Mesendoderm (in vitro differentiated cells): ENCODE measurements around the gene ALPG.
"Not testable (repeated sequence)": the region's sequence is repeated elsewhere in the genome, so short reads cannot be mapped to it uniquely, and the experiment has no call there.

ENCODE experiments used
- DNase-seq: peaks from one replicate; pipeline ENCODE4 v3.0.0; 2013
- H2AK5ac ChIP-seq: 2 replicates; pipeline ENCODE4 v1.6.1; 2013; ENCODE audit warnings: low read length, inconsistent platforms
- H2BK120ac ChIP-seq: 2 replicates; pipeline ENCODE4 v1.6.1; 2013; ENCODE audit warnings: low read depth, mild to moderate bottlenecking, low read length, moderate library complexity, mixed read lengths
- H2BK15ac ChIP-seq: replicated peaks from 2 replicates; pipeline ENCODE4 v1.6.1; 2013; ENCODE audit warnings: low read depth, mild to moderate bottlenecking, moderate library complexity
- H2BK5ac ChIP-seq: 2 replicates; pipeline ENCODE4 v1.6.1; 2013; ENCODE audit warnings: low read length, inconsistent platforms
- H3K18ac ChIP-seq: 2 replicates; pipeline ENCODE4 v1.6.1; 2013; ENCODE audit warnings: mild to moderate bottlenecking, low read length, mixed read lengths
- H3K23ac ChIP-seq: one replicate; pipeline ENCODE4 v1.6.1; 2013; ENCODE audit warnings: low read length
- H3K27ac ChIP-seq: 2 replicates; pipeline ENCODE4 v1.5.1; 2013; ENCODE audit warnings: low read depth, mild to moderate bottlenecking, inconsistent platforms, low read length, moderate library complexity
- H3K27me3 ChIP-seq: 2 replicates; pipeline ENCODE4 v1.6.1; 2013; ENCODE audit warnings: low read length, control low read depth, mild to moderate bottlenecking, inconsistent platforms; ENCODE audit not compliant: insufficient read depth, poor library complexity
- H3K36me3 ChIP-seq: 2 replicates; pipeline ENCODE4 v1.6.1; 2013; ENCODE audit warnings: low read length, inconsistent platforms; ENCODE audit not compliant: control insufficient read depth, insufficient read depth
- H3K4ac ChIP-seq: one replicate; pipeline ENCODE4 v1.6.1; 2013; ENCODE audit warnings: low read depth, mild to moderate bottlenecking, low read length, moderate library complexity
- H3K4me1 ChIP-seq: 2 replicates; pipeline ENCODE4 v1.6.1; 2013; ENCODE audit warnings: low read depth, low read length, inconsistent platforms; ENCODE audit not compliant: control insufficient read depth
- H3K4me2 ChIP-seq: 2 replicates; pipeline ENCODE4 v1.6.1; 2013; ENCODE audit warnings: low read length
- H3K4me3 ChIP-seq: 2 replicates; pipeline ENCODE4 v1.5.1; 2013; ENCODE audit warnings: mild to moderate bottlenecking, low read length
- H3K56ac ChIP-seq: one replicate; pipeline ENCODE4 v1.6.1; 2013; ENCODE audit warnings: low read length
- H3K79me1 ChIP-seq: 2 replicates; pipeline ENCODE4 v1.6.1; 2013; ENCODE audit warnings: low read length, inconsistent platforms
- H3K79me2 ChIP-seq: 2 replicates; pipeline ENCODE4 v1.6.1; 2013; ENCODE audit warnings: mild to moderate bottlenecking, low read length; ENCODE audit not compliant: control insufficient read depth, insufficient read depth
- H3K9ac ChIP-seq: 2 replicates; pipeline ENCODE4 v1.6.1; 2013; ENCODE audit warnings: low read length, inconsistent platforms
- H4K5ac ChIP-seq: one replicate; pipeline ENCODE4 v1.6.1; 2013; ENCODE audit warnings: low read length
- H4K8ac ChIP-seq: one replicate; pipeline ENCODE4 v1.6.1; 2013; ENCODE audit warnings: low read depth, mild to moderate bottlenecking, control low read depth, low read length, moderate library complexity
- WGBS: extraction: QIAGEN DNeasy Blood & Tissue Kit; methylation state at CpG from one replicate; pipeline ENCODE4 v1.1.7; 2013; ENCODE audit warnings: low lambda C conversion rate, missing lambda C conversion rate; ENCODE audit not compliant: insufficient coverage; ENCODE audit errors: extremely low coverage; 5-methylcytosine and 5-hydroxymethylcytosine counted together

Gene ALPG

GRCh38 chr2:232422051-232422450, 15.4 kb downstream of the ALPG start:
- Histone ChIP-seq H3K27ac (no peak overlapping the region), H3K79me1 (no peaks in the 10 kb centered on the region), H3K4me2 (no peak overlapping the region), H2AK5ac (no peak overlapping the region), H3K4ac (no peak overlapping the region), H3K4me3 (no peak overlapping the region), H3K23ac (no peak overlapping the region), H2BK5ac (no peak overlapping the region), H3K79me2 (no peaks in the 10 kb centered on the region), H3K27me3 (peaks cover 44% of the 10 kb centered on the region), H3K36me3 (no peaks in the 10 kb centered on the region), H3K18ac (no peak overlapping the region), H3K56ac (no peak overlapping the region), H4K8ac (no peak overlapping the region), H4K5ac (no peak overlapping the region), H3K4me1 (no peaks in the 10 kb centered on the region), H2BK15ac (no peak overlapping the region), H3K9ac (no peak overlapping the region), H2BK120ac (no peak overlapping the region)
- WGBS: no CpG with 5 or more reads among the region's 10 CpGs
- DNase-seq: no peak

DNA sequence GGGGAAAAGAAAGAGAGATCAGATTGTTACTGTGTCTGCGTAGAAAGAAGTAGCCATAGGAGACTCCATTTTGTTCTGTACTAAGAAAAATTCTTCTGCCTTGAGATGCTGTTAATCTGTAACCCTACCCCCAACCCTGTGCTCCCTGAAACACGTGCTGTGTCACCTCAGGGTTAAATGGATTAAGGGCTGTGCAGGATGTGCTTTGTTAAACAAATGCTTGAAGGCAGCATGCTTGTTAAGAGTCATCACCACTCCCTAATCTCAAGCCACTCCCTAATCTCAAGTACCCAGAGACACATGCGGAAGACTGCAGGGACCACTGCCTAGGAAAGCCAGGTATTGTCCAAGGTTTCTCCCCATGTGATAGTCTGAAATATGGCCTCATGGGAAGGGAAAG, 16.4 kb downstream of the ALPG start:
- H3K27me3 ChIP-seq: peaks cover 43% of the 10 kb centered on the region
- no CpG with 5 or more reads among the region's 3 CpGs for WGBS

DNA sequence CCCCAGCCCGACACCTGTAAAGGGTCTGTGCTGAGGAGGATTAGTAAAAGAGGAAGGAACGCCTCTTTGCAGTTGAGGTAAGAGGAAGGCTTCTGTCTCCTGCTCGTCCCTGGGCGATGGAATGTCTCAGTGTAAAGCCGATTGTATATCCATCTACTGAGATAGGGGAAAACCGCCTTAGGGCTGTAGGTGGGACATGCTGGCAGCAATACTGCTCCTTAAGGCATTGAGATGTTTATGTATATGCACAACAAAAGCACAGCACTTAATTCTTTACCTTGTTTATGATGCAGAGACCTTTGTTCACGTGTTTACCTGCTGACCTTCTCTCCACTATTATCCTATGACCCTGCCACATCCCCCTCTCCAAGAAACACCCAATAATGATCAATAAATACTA, 16.8 kb downstream of the ALPG start:
- H2BK15ac ChIP-seq, H3K36me3 ChIP-seq, H3K9ac ChIP-seq, H4K5ac ChIP-seq, H3K79me2 ChIP-seq, H3K79me1 ChIP-seq, H3K4me1 ChIP-seq, H3K4ac ChIP-seq, H3K4me2 ChIP-seq, H2AK5ac ChIP-seq, H3K4me3 ChIP-seq, H2BK120ac ChIP-seq, H3K23ac ChIP-seq, H3K56ac ChIP-seq, H2BK5ac ChIP-seq, H4K8ac ChIP-seq, H3K27ac ChIP-seq, H3K18ac ChIP-seq: not testable (repeated sequence)
- peak; percentile 67 for DNase-seq
- peaks cover 39% of the 10 kb centered on the region for H3K27me3 ChIP-seq
- WGBS: no CpG with 5 or more reads among the region's 7 CpGs

More for the DNA sequence above, 16.4 kb downstream of the ALPG start:
- H3K36me3 ChIP-seq, H2AK5ac ChIP-seq, H3K4me3 ChIP-seq, H2BK5ac ChIP-seq, H3K79me1 ChIP-seq, H3K9ac ChIP-seq, H4K5ac ChIP-seq, H3K56ac ChIP-seq, H3K23ac ChIP-seq, H2BK15ac ChIP-seq, H3K4ac ChIP-seq, H2BK120ac ChIP-seq, H3K79me2 ChIP-seq, H3K27ac ChIP-seq, H3K4me1 ChIP-seq, H3K4me2 ChIP-seq, H3K18ac ChIP-seq, H4K8ac ChIP-seq: not testable (repeated sequence)
- peak; percentile 66 for DNase-seq

DNA sequence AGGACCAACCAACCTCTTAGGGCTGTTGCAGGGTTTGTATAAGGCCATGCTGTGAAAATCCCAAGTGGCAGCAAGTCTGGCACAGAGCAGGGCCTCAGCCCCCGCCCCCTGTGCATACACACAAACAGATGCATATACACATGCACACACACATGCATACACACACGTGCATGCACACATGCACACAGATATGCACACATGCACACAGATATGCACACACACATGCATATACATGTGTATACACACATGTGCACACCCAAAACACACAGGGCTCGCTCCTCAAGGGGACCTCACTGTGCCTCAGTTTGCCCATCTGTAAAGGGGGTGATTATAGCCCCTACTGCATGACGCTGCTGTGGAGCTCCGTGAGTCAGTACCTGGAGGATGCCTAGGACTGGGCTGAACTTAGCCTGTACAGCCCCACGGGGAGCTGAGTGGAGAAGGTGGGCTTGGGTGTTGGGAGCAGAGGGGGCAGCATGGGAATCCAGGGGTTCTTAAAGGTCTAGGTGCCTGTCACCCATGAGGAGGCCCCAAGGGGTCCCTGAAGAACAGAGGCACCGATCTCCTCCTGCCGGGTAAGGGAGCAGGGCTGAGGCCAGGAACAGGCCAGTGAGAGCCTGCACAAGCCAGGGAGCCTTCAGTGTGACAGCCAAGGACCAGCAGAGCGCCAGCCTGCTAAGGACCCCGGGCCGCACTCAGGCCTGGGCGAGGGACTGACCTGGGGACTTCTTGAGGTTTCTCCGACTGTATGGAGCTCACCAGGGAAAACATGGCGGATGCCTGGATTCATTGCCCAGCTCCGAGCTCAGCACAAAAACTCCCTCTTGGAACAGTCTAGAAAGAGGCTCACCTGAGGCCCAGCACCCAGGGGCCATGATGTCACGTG, 25.3 kb downstream of the ALPG start:
- no peaks in the 10 kb centered on the region for H3K27me3 ChIP-seq
- no peaks in the 10 kb centered on the region for H3K36me3 ChIP-seq
- H2BK15ac ChIP-seq: no peak overlapping the region
- H3K9ac ChIP-seq: no peak overlapping the region
- no peaks in the 10 kb centered on the region for H3K4me1 ChIP-seq
- H3K79me2 ChIP-seq: no peaks in the 10 kb centered on the region
- H3K23ac ChIP-seq: no peak overlapping the region
- H2BK5ac ChIP-seq: no peak overlapping the region
- H3K79me1 ChIP-seq: no peaks in the 10 kb centered on the region
- H4K8ac ChIP-seq: no peak overlapping the region
- no peak overlapping the region for H4K5ac ChIP-seq
- no peak overlapping the region for H3K4me3 ChIP-seq
- no peak overlapping the region for H3K18ac ChIP-seq
- no peak overlapping the region for H2AK5ac ChIP-seq
- no peak for DNase-seq
- WGBS: no CpG with 5 or more reads among the region's 16 CpGs
- H3K4ac ChIP-seq: no peak overlapping the region
- peak overlapping the region; percentile 64 for H3K56ac ChIP-seq
- H2BK120ac ChIP-seq: no peak overlapping the region
- no peak overlapping the region for H3K4me2 ChIP-seq
- no peak overlapping the region for H3K27ac ChIP-seq

- Histone ChIP-seq H4K5ac (no peak overlapping the region), H2BK120ac (no peak overlapping the region), H3K27ac (no peak overlapping the region), H3K4ac (no peak overlapping the region), H3K56ac (peak overlapping the region; percentile 64), H3K36me3 (no peaks in the 10 kb centered on the region), H4K8ac (no peak overlapping the region), H3K4me2 (no peak overlapping the region), H2AK5ac (no peak overlapping the region), H3K79me2 (no peaks in the 10 kb centered on the region), H3K27me3 (no peaks in the 10 kb centered on the region), H3K4me3 (no peak overlapping the region), H3K9ac (no peak overlapping the region), H3K4me1 (no peaks in the 10 kb centered on the region), H2BK15ac (no peak overlapping the region), H3K18ac (no peak overlapping the region), H3K79me1 (no peaks in the 10 kb centered on the region), H3K23ac (no peak overlapping the region), H2BK5ac (no peak overlapping the region)
- no CpG with 5 or more reads among the region's 16 CpGs for WGBS
- peak; percentile 57 for DNase-seq
These were observed 26.0 kb downstream of the ALPG start for GRCh38 chr2:232432598-232433184.
